CD14-positive monocyte (primary cell): ENCODE results near the gene SH3RF1. TPM values are rescaled to one million over a fixed set of nuclear protein-coding genes. Genes with fewer than 3 reads are reported as not detected.

ENCODE experiments used
- DNase-seq, 3 donors: peaks; one replicate each; pipeline ENCODE4 v3.0.0-alpha.2; 2011 to 2022
- H2AFZ ChIP-seq: 2 replicates; pipeline ENCODE4 v1.6.0; 2012; ENCODE audit warnings: mild to moderate bottlenecking, low read depth, low read length, inconsistent platforms; ENCODE audit not compliant: insufficient read depth, poor library complexity, severe bottlenecking
- H3K27ac ChIP-seq, 2 donors: 1 replicate in 1 of 2; 2 replicates in 1 of 2; pipeline ENCODE4 v1.5.1; 2012 to 2013; ENCODE audit warnings: low read length in 2 of 2, control low read depth in 1 of 2, inconsistent platforms in 1 of 2, low read depth in 1 of 2, mild to moderate bottlenecking in 1 of 2
- H3K27me3 ChIP-seq, 2 donors: one replicate each; pipeline versions ENCODE4 v1.6.0 to v1.6.1; 2011 to 2013; ENCODE audit warnings: low read length in 2 of 2; ENCODE audit not compliant: control insufficient read depth in 2 of 2, insufficient read depth in 2 of 2
- H3K36me3 ChIP-seq, 2 donors: replicated peaks in 1 of 2; 1 replicate in 1 of 2; 2 replicates in 1 of 2; pipeline versions ENCODE4 v1.5.1 to v1.6.1; 2012 to 2013; ENCODE audit warnings: low read length in 2 of 2, control low read depth in 1 of 2, inconsistent platforms in 1 of 2, mild to moderate bottlenecking in 1 of 2; ENCODE audit not compliant: insufficient read depth in 2 of 2, control insufficient read depth in 1 of 2
- H3K4me1 ChIP-seq, 2 donors: 1 replicate in 1 of 2; 2 replicates in 1 of 2; pipeline versions ENCODE4 v1.5.1 to v1.6.1; 2012 to 2013; ENCODE audit warnings: low read length in 2 of 2, control low read depth in 1 of 2, inconsistent platforms in 1 of 2, mild to moderate bottlenecking in 1 of 2, moderate library complexity in 1 of 2; ENCODE audit not compliant: insufficient read depth in 2 of 2, control insufficient read depth in 1 of 2
- H3K4me2 ChIP-seq: replicated peaks from 2 replicates; pipeline ENCODE3; 2012; ENCODE audit warnings: low read length, moderate library complexity, mild to moderate bottlenecking; ENCODE audit not compliant: poor library complexity, severe bottlenecking; ENCODE audit errors: extremely low read depth
- H3K4me3 ChIP-seq, 3 experiments: fragments of 200-600 bp in 1 of 3; sonication (generic) in 1 of 3; replicated peaks in 1 of 3; 1 replicate in 2 of 3; 2 replicates in 1 of 3; pipeline ENCODE4 v1.5.1; 2011 to 2013; ENCODE audit warnings: low read length in 3 of 3, mild to moderate bottlenecking in 3 of 3, control low read depth in 2 of 3, low read depth in 2 of 3, inconsistent platforms in 1 of 3, moderate library complexity in 1 of 3
- H3K79me2 ChIP-seq: 2 replicates; pipeline ENCODE4 v1.6.0; 2012; ENCODE audit warnings: mild to moderate bottlenecking, control low read depth, inconsistent platforms, low read length, moderate library complexity; ENCODE audit not compliant: insufficient read depth
- H3K9ac ChIP-seq: 2 replicates; pipeline ENCODE4 v1.6.0; 2017; ENCODE audit warnings: low read length, mild to moderate bottlenecking; ENCODE audit not compliant: insufficient read depth, poor library complexity, severe bottlenecking
- H3K9me3 ChIP-seq, 2 donors: replicated peaks in 1 of 2; 1 replicate in 1 of 2; 2 replicates in 1 of 2; pipeline versions ENCODE4 v1.5.1 to v1.6.1; 2012 to 2013; ENCODE audit warnings: low read length in 2 of 2, control low read depth in 1 of 2; ENCODE audit not compliant: control insufficient read depth in 1 of 2, insufficient read depth in 1 of 2
- H4K20me1 ChIP-seq: 2 replicates; pipeline ENCODE4 v1.6.0; 2012; ENCODE audit warnings: mild to moderate bottlenecking, low read length, control low read depth, moderate library complexity; ENCODE audit not compliant: insufficient read depth
- H3K27ac Mint-ChIP-seq, 7 donors: one replicate each; pipeline ENCODE4 v1.8.0; 2020; ENCODE audit warnings: mild to moderate bottlenecking in 7 of 7, mixed read lengths in 7 of 7, moderate library complexity in 6 of 7, inconsistent platforms in 2 of 7
- H3K27me3 Mint-ChIP-seq, 3 donors: one replicate each; pipeline ENCODE4 v1.8.0; 2021 to 2022; ENCODE audit warnings: low read depth in 3 of 3, mild to moderate bottlenecking in 3 of 3, mixed read lengths in 3 of 3, moderate library complexity in 3 of 3, inconsistent platforms in 1 of 3
- H3K36me3 Mint-ChIP-seq, 2 donors: one replicate each; pipeline ENCODE4 v1.8.0; 2020; ENCODE audit warnings: mixed read lengths in 2 of 2, inconsistent platforms in 1 of 2, mild to moderate bottlenecking in 1 of 2
- H3K4me1 Mint-ChIP-seq: one replicate; pipeline ENCODE4 v1.8.0; 2020; ENCODE audit warnings: mild to moderate bottlenecking, mixed read lengths
- H3K4me3 Mint-ChIP-seq, 2 donors: one replicate each; pipeline ENCODE4 v1.8.0; 2020; ENCODE audit warnings: mild to moderate bottlenecking in 2 of 2, mixed read lengths in 2 of 2, moderate library complexity in 1 of 2
- H3K9me3 Mint-ChIP-seq, 7 donors: one replicate each; pipeline ENCODE4 v1.8.0; 2020 to 2022; ENCODE audit warnings: mixed read lengths in 7 of 7, mild to moderate bottlenecking in 6 of 7, moderate library complexity in 6 of 7, inconsistent platforms in 2 of 7
- WGBS: methylation state at CpG from one replicate; pipeline ENCODE4 v1.1.5; 2013; ENCODE audit warnings: missing lambda C conversion rate; ENCODE audit not compliant: insufficient coverage; 5-methylcytosine and 5-hydroxymethylcytosine counted together
- intact Hi-C, 2 donors: fragments of 100-400 bp; cut with micrococcal nuclease; formaldehyde crosslinking; loops; one replicate each; pipeline versions ENCODE4 v1.15.0 to v1.15.1; 2023
- polyA plus RNA-seq, 3 donors: library from polyadenylated mRNA; depleted of rRNA in 1 of 3; unstranded in 2 of 3; stranded (reverse) in 1 of 3; fragments of 300-500 nt in 2 of 3; fragments of >200 nt in 1 of 3; fragmentation: Illumina TruSeq in 2 of 3; gene quantifications; 1 replicate in 2 of 3; 2 replicates in 1 of 3; pipeline ENCODE4 v1.2.3, GENCODE V29; 2012 to 2021
- TF ChIP-seq, protein P1 (sequence below): fragments of 200-600 bp; IDR thresholded peaks from one replicate; pipeline ENCODE4 v1.8.0; 2022; ENCODE audit warnings: antibody characterized with exemption, mild to moderate bottlenecking

Gene SH3RF1
- polyA plus RNA-seq, 3 donors: 3.1 to 4.7 (median 4.4) TPM

GRCh38 chr4:169282429-169283113 lies 11.8 kb upstream of the SH3RF1 start:
- TF ChIP-seq, protein P1, sequence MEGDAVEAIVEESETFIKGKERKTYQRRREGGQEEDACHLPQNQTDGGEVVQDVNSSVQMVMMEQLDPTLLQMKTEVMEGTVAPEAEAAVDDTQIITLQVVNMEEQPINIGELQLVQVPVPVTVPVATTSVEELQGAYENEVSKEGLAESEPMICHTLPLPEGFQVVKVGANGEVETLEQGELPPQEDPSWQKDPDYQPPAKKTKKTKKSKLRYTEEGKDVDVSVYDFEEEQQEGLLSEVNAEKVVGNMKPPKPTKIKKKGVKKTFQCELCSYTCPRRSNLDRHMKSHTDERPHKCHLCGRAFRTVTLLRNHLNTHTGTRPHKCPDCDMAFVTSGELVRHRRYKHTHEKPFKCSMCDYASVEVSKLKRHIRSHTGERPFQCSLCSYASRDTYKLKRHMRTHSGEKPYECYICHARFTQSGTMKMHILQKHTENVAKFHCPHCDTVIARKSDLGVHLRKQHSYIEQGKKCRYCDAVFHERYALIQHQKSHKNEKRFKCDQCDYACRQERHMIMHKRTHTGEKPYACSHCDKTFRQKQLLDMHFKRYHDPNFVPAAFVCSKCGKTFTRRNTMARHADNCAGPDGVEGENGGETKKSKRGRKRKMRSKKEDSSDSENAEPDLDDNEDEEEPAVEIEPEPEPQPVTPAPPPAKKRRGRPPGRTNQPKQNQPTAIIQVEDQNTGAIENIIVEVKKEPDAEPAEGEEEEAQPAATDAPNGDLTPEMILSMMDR: no peak
- Mint-ChIP-seq H3K4me3 (no peak overlapping the region), H3K27ac (no peak overlapping the region), H3K36me3 (no peaks in the 10 kb centered on the region), H3K4me1 (peaks cover 10% of the 10 kb centered on the region), H3K9me3 (peaks cover 0 to 2% (median 0%) of the 10 kb centered on the region in 7 donors), H3K27me3 (peaks cover 0 to 2% (median 0%) of the 10 kb centered on the region in 3 donors)
- H4K20me1 ChIP-seq: no peaks in the 10 kb centered on the region
- peaks cover 15 to 19% of the 10 kb centered on the region in 2 donors for H3K4me1 ChIP-seq
- H3K9me3 ChIP-seq: no peaks in the 10 kb centered on the region
- no peaks in the 10 kb centered on the region for H3K36me3 ChIP-seq
- no peak overlapping the region for H3K9ac ChIP-seq
- no peaks in the 10 kb centered on the region for H3K79me2 ChIP-seq
- DNase-seq: no peak
- intact Hi-C loops: no loop called here
- H3K4me2 ChIP-seq: no peak overlapping the region
- no peaks in the 10 kb centered on the region for H3K27me3 ChIP-seq
- no peak overlapping the region for H3K27ac ChIP-seq
- no peak overlapping the region for H2AFZ ChIP-seq
- no CpG with 5 or more reads among the region's 2 CpGs for WGBS
- H3K4me3 ChIP-seq: no peak overlapping the region

- no peaks in the 10 kb centered on the region for H3K27me3 ChIP-seq
- H4K20me1 ChIP-seq: no peaks in the 10 kb centered on the region
- no peaks in the 10 kb centered on the region for H3K4me1 ChIP-seq
- H3K79me2 ChIP-seq: no peaks in the 10 kb centered on the region
- H3K4me3 ChIP-seq: no peak overlapping the region
- Mint-ChIP-seq H3K9me3 (no peaks in the 10 kb centered on the region), H3K4me1 (peaks cover 11% of the 10 kb centered on the region), H3K36me3 (no peaks in the 10 kb centered on the region), H3K4me3 (no peak overlapping the region), H3K27ac (no peak overlapping the region), H3K27me3 (peaks cover 0 to 3% (median 0%) of the 10 kb centered on the region in 3 donors)
- no peak overlapping the region for H3K4me2 ChIP-seq
- intact Hi-C loops: no loop called here
- no peaks in the 10 kb centered on the region for H3K9me3 ChIP-seq
- no peak overlapping the region for H3K27ac ChIP-seq
- H2AFZ ChIP-seq: no peak overlapping the region
- H3K36me3 ChIP-seq: no peaks in the 10 kb centered on the region
- no peak overlapping the region for H3K9ac ChIP-seq
- TF ChIP-seq, protein P1: no peak
- no peak for DNase-seq
Measured at GRCh38 chr4:169279108-169279507, 8.4 kb upstream of the SH3RF1 start.
